Endothelial cell of umbilical vein (primary cell): Measurements from ENCODE around the gene TMEM59. TPM values are rescaled to one million over a fixed set of nuclear protein-coding genes. Genes with fewer than 3 reads are reported as not detected.

ENCODE experiments used
- BruUV-seq: library from RNA; stranded (reverse); fragments of 400-500 nt; replicated peaks from 2 replicates; lab custom pipeline; 2021; lab: Mats Ljungman, UMichigan
- CTCF ChIA-PET: fragments of 300-600, 350-600 bp; sonication (Branson Sonifier 250); formaldehyde crosslinking; loops from one replicate; lab custom pipeline; 2021; ENCODE audit warnings: antibody characterized with exemption, inconsistent platforms; lab: Charles Lee
- POLR2A ChIA-PET: fragments of 300-600, 350-600 bp; sonication (Branson Sonifier 250); formaldehyde crosslinking; loops from one replicate; lab custom pipeline; 2021; ENCODE audit warnings: antibody characterized with exemption, inconsistent platforms; lab: Charles Lee
- DNase-seq: peaks from one replicate; pipeline ENCODE4 v3.0.0-alpha.2; 2011; ENCODE audit warnings: low read depth, low spot score
- FAIRE-seq: peaks from 2 replicates; lab custom pipeline; 2011; peaks lifted over from hg19 to GRCh38; lab: Jason Lieb, UNC
- H2AFZ ChIP-seq: 2 replicates; pipeline ENCODE4 v1.6.0; 2012; ENCODE audit warnings: low read depth, low read length, control low read depth, inconsistent platforms
- H3K27ac ChIP-seq: 2 replicates; pipeline ENCODE4 v1.5.1; 2011; ENCODE audit warnings: low read depth, mild to moderate bottlenecking, control low read depth, low read length, moderate library complexity; ENCODE audit not compliant: insufficient read depth
- H3K27me3 ChIP-seq, 2 experiments: 2 replicates each; pipeline versions ENCODE4 v1.6.0 to v1.6.1; 2011; ENCODE audit warnings: low read length in 2 of 2, mixed read lengths in 1 of 2; ENCODE audit not compliant: control insufficient read depth in 2 of 2, insufficient read depth in 2 of 2
- H3K36me3 ChIP-seq, 2 experiments: 2 replicates in 1 of 2; 3 replicates in 1 of 2; pipeline ENCODE4 v1.5.1; 2011; ENCODE audit warnings: low read length in 2 of 2, mild to moderate bottlenecking in 1 of 2, moderate library complexity in 1 of 2; ENCODE audit not compliant: control insufficient read depth in 2 of 2, insufficient read depth in 2 of 2; ENCODE audit errors: extremely low read depth in 1 of 2
- H3K4me1 ChIP-seq: 3 replicates; pipeline ENCODE4 v1.5.1; 2011; ENCODE audit warnings: mild to moderate bottlenecking, low read length; ENCODE audit not compliant: control insufficient read depth, insufficient read depth; ENCODE audit errors: extremely low read depth
- H3K4me2 ChIP-seq: 2 replicates; pipeline ENCODE4 v1.6.1; 2011; ENCODE audit warnings: low read length, control low read depth, mixed read lengths; ENCODE audit not compliant: insufficient read depth
- H3K4me3 ChIP-seq, 3 experiments: fragments of 200-600 bp in 1 of 3; sonication (generic), shearing (Covaris generic) in 1 of 3; replicated peaks in 1 of 3; 2 replicates each; pipeline ENCODE4 v1.5.1; 2011 to 2016; ENCODE audit warnings: control low read depth in 3 of 3, low read length in 3 of 3, mild to moderate bottlenecking in 2 of 3, inconsistent platforms in 1 of 3, low read depth in 1 of 3, moderate library complexity in 1 of 3; ENCODE audit not compliant: insufficient read depth in 1 of 3
- H3K79me2 ChIP-seq: 2 replicates; pipeline ENCODE4 v1.6.0; 2012; ENCODE audit warnings: low read length, inconsistent platforms; ENCODE audit not compliant: control insufficient read depth, insufficient read depth
- H3K9ac ChIP-seq: replicated peaks from 2 replicates; pipeline ENCODE3; 2011; ENCODE audit warnings: low read length, control low read depth; ENCODE audit not compliant: insufficient read depth; ENCODE audit errors: extremely low read depth
- H3K9me1 ChIP-seq: replicated peaks from 3 replicates; pipeline ENCODE4 v1.6.0; 2011; ENCODE audit warnings: mild to moderate bottlenecking, low read length; ENCODE audit not compliant: control insufficient read depth, insufficient read depth; ENCODE audit errors: extremely low read depth
- H3K9me3 ChIP-seq: replicated peaks from 2 replicates; pipeline ENCODE4 v1.5.1; 2012; ENCODE audit warnings: low read length, inconsistent platforms; ENCODE audit not compliant: control insufficient read depth, insufficient read depth
- H4K20me1 ChIP-seq: replicated peaks from 2 replicates; pipeline ENCODE3; 2011; ENCODE audit warnings: mild to moderate bottlenecking, low read length; ENCODE audit not compliant: control insufficient read depth, insufficient read depth; ENCODE audit errors: extremely low read depth
- EZH2 ChIP-seq: IDR thresholded peaks from 2 replicates; pipeline ENCODE4 v1.6.1; 2012; ENCODE audit warnings: borderline replicate concordance, low read depth, mild to moderate bottlenecking, moderate library complexity, low read length, inconsistent platforms; ENCODE audit not compliant: severe bottlenecking
- FOS ChIP-seq: IDR thresholded peaks from 2 replicates; pipeline ENCODE4 v1.6.1; 2011; ENCODE audit warnings: mild to moderate bottlenecking, low read length, moderate library complexity, borderline replicate concordance; ENCODE audit not compliant: insufficient read depth
- GATA2 ChIP-seq: IDR thresholded peaks from 2 replicates; pipeline ENCODE4 v1.7.0; 2011; ENCODE audit warnings: low read depth, mild to moderate bottlenecking, moderate library complexity, mixed read lengths, low read length; ENCODE audit not compliant: insufficient read length, insufficient read depth
- JUN ChIP-seq: IDR thresholded peaks from 2 replicates; pipeline ENCODE4 v1.6.1; 2011; ENCODE audit warnings: borderline replicate concordance, low read depth; ENCODE audit not compliant: insufficient read length, insufficient read depth
- MAX ChIP-seq: IDR thresholded peaks from 2 replicates; pipeline ENCODE4 v1.6.1; 2011; ENCODE audit not compliant: insufficient read depth, insufficient read length
- MYC ChIP-seq: IDR thresholded peaks from one replicate; pipeline ENCODE4 v1.6.1; 2011; ENCODE audit warnings: mild to moderate bottlenecking, low read depth, low read length
- POLR2A ChIP-seq: IDR thresholded peaks from 2 replicates; pipeline ENCODE4 v1.6.1; 2012; ENCODE audit warnings: low read depth, mild to moderate bottlenecking, control low read depth, low read length
- POLR2AphosphoS5 ChIP-seq: IDR thresholded peaks from 2 replicates; pipeline ENCODE4 v1.6.1; 2012; ENCODE audit warnings: low read depth, mild to moderate bottlenecking, control low read depth, low read length, moderate library complexity; ENCODE audit not compliant: insufficient read depth
- dilution Hi-C: fragments of 300-500 bp; cut with MboI; formaldehyde crosslinking; loops from one replicate; pipeline ENCODE4 v1.15.0; 2019; ENCODE audit warnings: low sequenced_read_pairs; ENCODE audit not compliant: extremely low pct_ligation_motif_present
- intact Hi-C: fragments of 100-400 bp; cut with micrococcal nuclease; formaldehyde crosslinking; loops from one replicate; pipeline ENCODE4 v1.10.0; 2022
- polyA plus RNA-seq, 4 experiments: library from polyadenylated mRNA; depleted of rRNA in 3 of 4; stranded (reverse) in 3 of 4; unstranded in 1 of 4; fragments of >200 nt; gene quantifications; 2 replicates each; pipeline versions ENCODE4 v1.2.1 to v1.2.3, GENCODE V29; 2011 to 2012; ENCODE audit warnings: missing spikeins in 1 of 4
- total RNA-seq: library from RNA; stranded (reverse); gene quantifications from 2 replicates; pipeline ENCODE4 v1.2.3, GENCODE V29; 2021
- TF ChIP-seq, protein P1 (sequence below), 2 donors: IDR thresholded peaks; 1 replicate in 1 of 2; 2 replicates in 1 of 2; pipeline ENCODE4 v1.5.1; 2011; ENCODE audit warnings: low read length in 2 of 2, mild to moderate bottlenecking in 2 of 2, moderate library complexity in 2 of 2, control low read depth in 1 of 2, inconsistent platforms in 1 of 2, low read depth in 1 of 2; ENCODE audit not compliant: insufficient read depth in 1 of 2; ENCODE audit errors: extremely low read depth in 1 of 2

The TMEM59 gene
- total and polyA plus RNA-seq, 2 donors (not counting 3 experiments of a cell fraction or from before 2014, with no cell fraction given), result 196 to 281 TPM

- Histone ChIP-seq H3K27me3 (peaks cover 0 to 6% of the 10 kb centered on the region in 2 experiments), H3K4me2 (no peak overlapping the region), H4K20me1 (no peaks in the 10 kb centered on the region), H3K4me1 (no peaks in the 10 kb centered on the region), H3K4me3 (no peak overlapping the region), H3K9ac (no peak overlapping the region), H3K9me3 (no peaks in the 10 kb centered on the region), H3K27ac (no peak overlapping the region), H2AFZ (no peak overlapping the region), H3K79me2 (no peaks in the 10 kb centered on the region), H3K9me1 (no peaks in the 10 kb centered on the region), H3K36me3 (no peaks in the 10 kb centered on the region)
- DNase-seq (no peak), FAIRE-seq (no peak)
- TF ChIP-seq POLR2AphosphoS5, result no peak
- no peak for TF ChIP-seq POLR2A
- TF ChIP-seq, protein P1, sequence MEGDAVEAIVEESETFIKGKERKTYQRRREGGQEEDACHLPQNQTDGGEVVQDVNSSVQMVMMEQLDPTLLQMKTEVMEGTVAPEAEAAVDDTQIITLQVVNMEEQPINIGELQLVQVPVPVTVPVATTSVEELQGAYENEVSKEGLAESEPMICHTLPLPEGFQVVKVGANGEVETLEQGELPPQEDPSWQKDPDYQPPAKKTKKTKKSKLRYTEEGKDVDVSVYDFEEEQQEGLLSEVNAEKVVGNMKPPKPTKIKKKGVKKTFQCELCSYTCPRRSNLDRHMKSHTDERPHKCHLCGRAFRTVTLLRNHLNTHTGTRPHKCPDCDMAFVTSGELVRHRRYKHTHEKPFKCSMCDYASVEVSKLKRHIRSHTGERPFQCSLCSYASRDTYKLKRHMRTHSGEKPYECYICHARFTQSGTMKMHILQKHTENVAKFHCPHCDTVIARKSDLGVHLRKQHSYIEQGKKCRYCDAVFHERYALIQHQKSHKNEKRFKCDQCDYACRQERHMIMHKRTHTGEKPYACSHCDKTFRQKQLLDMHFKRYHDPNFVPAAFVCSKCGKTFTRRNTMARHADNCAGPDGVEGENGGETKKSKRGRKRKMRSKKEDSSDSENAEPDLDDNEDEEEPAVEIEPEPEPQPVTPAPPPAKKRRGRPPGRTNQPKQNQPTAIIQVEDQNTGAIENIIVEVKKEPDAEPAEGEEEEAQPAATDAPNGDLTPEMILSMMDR (IDR thresholded peaks at IDR 0.05; ENCODE audit: extremely low read depth in 1 of 2, insufficient read depth in 1 of 2, low read depth in 1 of 2, low read length in 2 of 2), result no peak
- TF ChIP-seq FOS, result no peak
- TF ChIP-seq JUN, result no peak
- TF ChIP-seq MYC, result no peak
- TF ChIP-seq EZH2, result no peak
- no peak for TF ChIP-seq MAX
- no peak for TF ChIP-seq GATA2
- ChIA-PET CTCF (no interaction called here), POLR2A (no interaction called here)
- BruUV-seq, result no TSS peak
- dilution Hi-C loops (no loop called here), intact Hi-C loops (no loop called here)
Measured at GRCh38 chr1:54013393-54014008, 39.5 kb downstream of the TMEM59 start.
